ENCODE results near the gene FABP1. TPM values are rescaled to one million over a fixed set of nuclear protein-coding genes. Genes with fewer than 3 reads are reported as not detected.

FABP1 gene
- total RNA-seq, 1 donor, result not detected

DNA sequence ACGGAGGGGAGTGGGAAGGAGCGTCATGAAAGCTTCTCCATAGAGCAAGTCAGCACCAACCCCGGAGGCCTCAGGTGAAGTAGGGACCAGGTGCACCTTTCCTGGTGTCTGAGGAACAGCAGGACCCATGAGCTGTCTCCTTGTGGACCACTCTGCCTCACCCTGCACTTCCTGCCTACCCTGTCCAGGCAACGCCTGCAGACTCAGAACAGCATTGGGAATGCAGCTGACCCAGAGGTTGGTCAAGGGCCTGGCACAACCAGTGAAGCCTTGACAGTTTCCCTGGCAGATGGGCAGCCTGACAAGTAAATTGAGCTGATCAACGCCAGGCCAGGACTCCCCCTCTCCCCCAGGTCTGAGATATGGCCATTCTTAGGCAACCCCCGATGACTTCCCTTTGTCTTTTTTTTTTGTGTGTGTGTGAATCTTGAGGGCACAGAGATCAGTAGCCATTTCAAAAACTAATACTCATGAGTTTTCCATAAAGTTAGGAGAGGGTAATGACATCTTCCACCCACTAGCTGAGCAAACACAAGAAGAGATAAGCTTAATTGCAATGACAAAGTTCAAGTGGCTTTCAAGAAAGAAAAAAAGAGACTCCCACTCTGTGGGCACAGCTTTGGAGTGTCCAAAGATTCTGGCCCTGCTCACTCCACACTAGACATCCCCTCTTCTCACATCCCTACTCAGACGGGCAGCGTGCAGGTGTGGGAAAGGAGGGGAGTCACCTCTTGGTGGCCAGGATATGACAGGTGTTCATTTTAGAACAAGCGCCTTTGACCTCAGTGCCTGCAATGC is 3.5 kb upstream of the FABP1 start:
- H3K4me3 ChIP-seq (ENCODE audit: low read depth, low read length), result no peak overlapping the region
- TF ChIP-seq, protein P1, sequence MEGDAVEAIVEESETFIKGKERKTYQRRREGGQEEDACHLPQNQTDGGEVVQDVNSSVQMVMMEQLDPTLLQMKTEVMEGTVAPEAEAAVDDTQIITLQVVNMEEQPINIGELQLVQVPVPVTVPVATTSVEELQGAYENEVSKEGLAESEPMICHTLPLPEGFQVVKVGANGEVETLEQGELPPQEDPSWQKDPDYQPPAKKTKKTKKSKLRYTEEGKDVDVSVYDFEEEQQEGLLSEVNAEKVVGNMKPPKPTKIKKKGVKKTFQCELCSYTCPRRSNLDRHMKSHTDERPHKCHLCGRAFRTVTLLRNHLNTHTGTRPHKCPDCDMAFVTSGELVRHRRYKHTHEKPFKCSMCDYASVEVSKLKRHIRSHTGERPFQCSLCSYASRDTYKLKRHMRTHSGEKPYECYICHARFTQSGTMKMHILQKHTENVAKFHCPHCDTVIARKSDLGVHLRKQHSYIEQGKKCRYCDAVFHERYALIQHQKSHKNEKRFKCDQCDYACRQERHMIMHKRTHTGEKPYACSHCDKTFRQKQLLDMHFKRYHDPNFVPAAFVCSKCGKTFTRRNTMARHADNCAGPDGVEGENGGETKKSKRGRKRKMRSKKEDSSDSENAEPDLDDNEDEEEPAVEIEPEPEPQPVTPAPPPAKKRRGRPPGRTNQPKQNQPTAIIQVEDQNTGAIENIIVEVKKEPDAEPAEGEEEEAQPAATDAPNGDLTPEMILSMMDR (IDR thresholded peaks at IDR 0.05; ENCODE audit: insufficient read depth, low read length), result no peak
- DNase-seq (ENCODE audit: low read depth), result no peak

DNA sequence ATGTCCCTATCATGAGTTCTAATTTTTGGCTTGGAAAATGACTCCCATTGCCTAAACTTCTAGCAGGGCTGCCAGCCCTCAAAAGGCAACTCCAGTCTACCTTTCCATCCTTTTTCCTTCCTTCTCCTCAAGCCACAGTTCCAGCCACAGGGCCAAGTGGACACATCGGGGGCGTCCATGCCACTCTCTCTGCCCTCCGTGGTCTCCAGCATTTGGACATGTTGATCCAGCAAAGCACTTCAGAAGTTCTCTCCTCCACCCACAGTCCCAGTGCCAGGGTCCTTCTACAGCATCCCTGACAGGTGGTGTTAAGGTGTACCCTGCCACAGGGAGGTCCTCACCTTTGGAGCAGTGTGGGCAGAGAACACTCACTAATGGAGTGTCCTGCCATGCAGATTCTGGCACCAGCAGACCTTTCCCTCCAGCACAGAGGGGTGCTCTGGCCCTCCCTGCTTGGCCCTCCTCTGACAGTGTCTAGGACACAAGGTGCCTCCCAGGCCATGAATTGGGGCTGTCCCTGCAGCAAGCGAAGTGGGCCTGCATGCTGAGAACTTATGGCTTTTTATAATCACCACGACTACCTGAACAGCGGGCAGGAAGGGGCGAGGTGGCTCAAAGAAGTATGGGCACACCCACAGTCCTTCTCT is 1.6 kb upstream of the FABP1 start:
- TF ChIP-seq, protein P1 (IDR thresholded peaks at IDR 0.05; ENCODE audit: insufficient read depth, low read length), result no peak
- DNase-seq (ENCODE audit: low read depth), result no peak
- H3K4me3 ChIP-seq (ENCODE audit: low read depth, low read length), result no peak overlapping the region

DNA sequence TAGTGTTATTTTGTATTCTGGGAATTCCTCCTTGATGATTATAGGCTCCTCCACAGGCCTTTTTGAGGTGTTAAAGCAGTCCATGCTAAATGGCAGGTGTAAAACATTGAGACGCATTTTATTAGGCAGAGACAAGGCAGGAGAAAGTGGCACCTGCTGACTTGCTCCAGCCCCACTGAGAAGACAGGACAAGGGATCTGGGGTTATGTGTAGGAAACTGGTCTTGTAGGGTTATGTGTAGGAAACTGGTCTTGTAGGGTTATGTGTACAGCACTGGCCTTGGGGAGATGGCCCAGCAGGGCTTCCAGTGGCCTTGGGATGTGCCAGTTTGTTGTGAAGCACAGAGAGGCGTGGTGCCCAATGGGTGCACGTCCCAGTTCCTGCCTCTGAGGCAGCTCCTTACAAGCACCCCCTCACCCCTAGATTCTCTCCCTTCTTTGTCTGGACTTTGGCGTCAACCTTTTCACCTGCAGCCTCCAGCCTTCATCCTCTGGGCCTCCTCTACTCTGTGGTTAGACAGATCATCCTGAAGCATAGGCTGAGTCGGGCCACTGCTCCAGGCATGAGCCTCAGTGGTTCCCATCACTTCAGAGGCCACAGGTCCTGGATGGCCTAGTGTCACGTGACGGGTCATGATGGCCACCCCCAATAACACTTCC is 921 bp upstream of the FABP1 start:
- H3K4me3 ChIP-seq (ENCODE audit: low read depth, low read length), result no peak overlapping the region
- TF ChIP-seq, protein P1 (IDR thresholded peaks at IDR 0.05; ENCODE audit: insufficient read depth, low read length), result no peak
- DNase-seq (ENCODE audit: low read depth), result no peak

DNA sequence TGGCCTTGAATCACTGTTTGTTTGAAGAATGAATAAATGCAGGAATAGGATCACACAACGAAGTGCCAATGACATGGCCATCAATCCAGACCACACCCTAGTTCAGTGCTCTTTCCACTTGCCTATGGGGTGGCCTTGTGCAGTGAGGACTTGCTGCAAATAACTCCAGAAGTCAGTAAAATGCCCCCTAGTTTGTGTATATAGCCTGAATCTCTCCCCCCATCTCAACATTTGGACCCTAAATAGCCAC is 299 bp downstream of the FABP1 start:
- no peak overlapping the region for H3K4me3 ChIP-seq (ENCODE audit: low read depth, low read length)
- TF ChIP-seq, protein P1 (IDR thresholded peaks at IDR 0.05; ENCODE audit: insufficient read depth, low read length), result no peak
- DNase-seq (ENCODE audit: low read depth), result no peak

DNA sequence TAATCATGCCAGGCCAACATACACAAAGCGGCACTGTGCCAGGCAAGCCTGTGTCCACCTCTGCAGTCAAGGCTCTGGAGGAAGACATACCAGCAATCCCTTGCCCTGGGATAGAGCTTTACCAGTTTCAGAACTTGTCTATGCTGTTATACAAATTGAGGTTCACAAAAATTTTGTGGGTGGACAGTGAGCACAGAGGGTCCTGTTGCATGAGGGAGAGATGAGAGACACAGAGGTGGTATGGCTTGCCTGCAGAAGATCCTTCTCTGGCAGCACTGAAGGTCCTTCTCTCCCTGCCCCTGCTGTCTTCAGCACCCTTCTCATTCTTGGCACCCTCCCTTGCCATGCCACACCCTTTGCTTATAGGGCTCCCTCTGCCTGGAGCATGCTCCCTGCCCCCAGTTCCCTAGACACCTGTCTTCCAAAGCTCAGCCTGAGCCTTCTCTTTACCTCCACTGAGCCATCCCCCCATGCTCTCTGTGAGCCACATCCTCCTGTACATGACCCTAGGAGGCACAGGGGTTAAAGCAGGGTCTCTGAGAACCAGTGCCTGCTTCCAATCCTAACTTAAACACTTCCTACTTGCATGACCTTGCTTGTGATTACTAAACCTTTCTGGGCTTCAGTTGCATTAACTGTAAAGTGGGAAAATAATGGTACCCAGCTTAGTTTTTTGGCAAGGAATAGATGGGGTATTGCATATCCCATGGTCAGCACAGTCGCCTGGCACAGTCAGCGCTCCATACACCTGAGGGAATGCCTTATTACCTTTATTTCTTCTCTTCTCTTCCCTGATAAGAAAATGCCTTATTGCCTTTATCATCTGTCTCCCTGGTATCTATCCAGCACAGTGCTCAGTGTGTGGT is 857 bp downstream of the FABP1 start:
- H3K4me3 ChIP-seq (ENCODE audit: low read depth, low read length), result no peak overlapping the region
- no peak for DNase-seq (ENCODE audit: low read depth)
- TF ChIP-seq, protein P1 (IDR thresholded peaks at IDR 0.05; ENCODE audit: insufficient read depth, low read length), result no peak

DNA sequence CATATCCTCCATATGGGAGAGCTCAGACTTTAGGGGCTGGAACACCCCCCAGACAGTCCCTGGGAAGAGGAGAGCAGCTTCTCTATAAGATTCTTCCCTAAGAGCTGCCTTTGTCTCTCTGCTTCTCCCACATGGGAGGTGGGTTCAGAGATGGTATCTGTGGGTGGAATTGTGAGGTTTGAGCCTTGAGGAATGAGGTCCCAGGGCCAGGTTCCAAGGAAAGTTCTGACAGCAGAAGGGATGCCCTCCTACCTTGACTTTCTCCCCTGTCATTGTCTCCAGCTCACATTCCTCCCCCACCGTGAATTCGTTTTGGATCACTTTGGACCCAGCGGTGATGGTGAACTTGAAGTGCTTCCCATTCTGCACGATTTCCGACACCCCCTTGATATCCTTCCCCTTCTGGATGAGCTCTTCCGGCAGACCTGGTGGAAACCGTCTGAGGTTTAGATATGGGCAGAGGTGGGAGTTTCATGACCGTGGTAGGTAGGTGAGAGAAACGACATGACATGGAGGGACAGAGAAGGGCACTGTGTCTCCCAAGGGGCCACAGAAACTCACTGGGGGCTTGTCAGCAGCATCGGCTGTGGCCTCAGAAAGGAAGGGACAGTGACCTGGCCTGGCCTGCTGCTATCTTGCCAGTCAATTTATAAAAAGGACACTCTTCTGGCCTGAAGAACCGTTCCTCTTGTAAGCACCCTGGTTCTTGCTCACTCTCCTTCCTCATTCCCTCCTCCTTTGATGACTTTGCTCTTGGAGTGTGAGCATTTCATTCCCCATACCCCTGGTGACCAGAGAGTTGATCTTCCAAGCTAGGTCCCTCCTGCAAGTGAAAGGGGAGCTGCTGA is 1.7 kb downstream of the FABP1 start:
- TF ChIP-seq, protein P1 (IDR thresholded peaks at IDR 0.05; ENCODE audit: insufficient read depth, low read length), result no peak
- no peak overlapping the region for H3K4me3 ChIP-seq (ENCODE audit: low read depth, low read length)
- no peak for DNase-seq (ENCODE audit: low read depth)

Measured in fibroblast of the aortic adventitia (primary cell).